ENCODE measurements around the gene RNASEL.

Gene RNASEL

DNA sequence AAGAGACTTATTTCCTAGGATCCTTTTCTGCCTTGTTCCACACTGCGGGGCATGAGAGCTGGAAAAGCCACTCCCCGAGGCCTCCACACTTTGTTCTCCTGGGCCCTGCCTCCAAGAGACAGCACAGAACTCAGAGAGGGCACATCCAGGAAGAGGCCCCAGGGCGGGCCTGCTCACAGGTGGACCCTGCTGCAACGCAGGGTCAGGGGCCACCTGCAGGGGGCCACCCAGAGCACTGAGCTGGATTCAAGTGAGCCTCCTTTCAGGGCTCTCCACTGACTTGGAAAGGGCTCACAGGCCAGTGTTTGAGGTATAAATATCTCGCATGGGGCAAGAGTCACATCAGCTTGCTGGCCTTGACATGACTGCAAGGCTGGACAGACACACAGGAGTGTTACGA is 10.3 kb upstream of the RNASEL start:
- no peak for DNase-seq

GRCh38 chr1:182598296-182598695 is 9.2 kb upstream of the RNASEL start:
- no peak for DNase-seq

GRCh38 chr1:182596934-182597333 is 7.9 kb upstream of the RNASEL start:
- no peak for DNase-seq

DNA sequence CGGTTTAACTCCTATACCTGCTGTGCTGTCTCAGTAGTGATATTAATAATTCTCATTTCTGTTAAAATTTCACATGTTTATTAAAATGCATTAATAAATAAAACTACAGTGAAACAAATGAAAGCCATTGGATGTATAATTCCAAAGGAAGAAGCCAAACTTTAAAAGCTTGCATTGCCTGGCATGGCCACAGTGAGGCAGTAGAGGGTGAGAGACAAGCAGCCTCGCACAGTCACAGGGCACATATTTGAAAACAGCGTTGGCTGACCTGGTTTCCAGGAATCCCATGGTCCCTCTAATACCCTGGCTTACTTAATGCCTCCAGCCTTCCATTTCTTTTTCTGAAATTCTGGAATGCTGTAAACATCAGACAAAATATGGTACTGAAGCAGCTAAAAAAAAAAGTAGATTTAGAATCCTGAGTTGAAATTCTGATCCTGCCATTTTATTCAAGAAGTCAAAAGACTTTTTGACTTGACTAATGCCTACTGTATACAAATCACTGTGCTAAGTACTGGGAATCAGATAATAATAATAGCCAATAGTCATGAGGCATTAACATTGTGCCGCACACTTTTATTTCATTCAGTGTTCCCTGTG is 6.7 kb upstream of the RNASEL start:
- DNase-seq: peak; percentile 51

DNA sequence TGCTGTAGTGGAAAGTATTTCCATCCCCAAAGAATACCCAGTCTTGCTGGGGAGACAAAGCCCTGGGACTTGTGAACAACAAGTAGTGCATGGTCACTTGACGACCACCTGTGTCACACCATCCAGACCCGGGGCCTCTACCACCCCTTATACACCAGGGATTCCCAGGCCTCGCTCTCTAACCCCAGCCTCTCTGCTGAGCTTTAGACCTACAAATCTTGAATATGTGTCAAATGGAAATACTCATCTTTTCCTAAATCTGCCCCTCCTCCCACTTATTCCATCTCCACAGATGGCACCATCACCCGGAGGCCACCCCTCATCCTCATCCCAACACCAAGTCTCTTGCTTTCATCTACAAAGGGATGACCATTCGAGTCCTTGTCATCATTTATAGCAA is 875 bp upstream of the RNASEL start:
- no peak for DNase-seq

DNA sequence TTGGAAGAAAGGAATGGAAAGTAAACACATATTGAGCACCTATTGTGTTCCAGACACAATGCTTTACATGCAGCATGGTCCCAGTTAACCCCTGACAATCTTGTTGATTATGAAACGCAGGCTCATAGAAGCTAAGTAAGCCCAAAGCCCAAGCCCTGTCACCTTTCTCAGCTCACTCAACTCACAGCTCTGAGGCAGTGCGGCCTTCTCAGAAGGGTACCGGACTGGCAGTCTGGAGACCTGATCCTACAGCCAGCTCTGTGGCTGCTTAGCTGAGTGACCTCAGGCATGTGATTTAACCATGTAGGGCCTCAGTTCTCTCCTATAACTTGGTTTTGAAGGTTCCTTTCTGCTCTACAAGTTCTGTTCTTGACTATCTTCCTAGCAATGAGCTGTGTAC is 464 bp upstream of the RNASEL start:
- DNase-seq: no peak

DNA sequence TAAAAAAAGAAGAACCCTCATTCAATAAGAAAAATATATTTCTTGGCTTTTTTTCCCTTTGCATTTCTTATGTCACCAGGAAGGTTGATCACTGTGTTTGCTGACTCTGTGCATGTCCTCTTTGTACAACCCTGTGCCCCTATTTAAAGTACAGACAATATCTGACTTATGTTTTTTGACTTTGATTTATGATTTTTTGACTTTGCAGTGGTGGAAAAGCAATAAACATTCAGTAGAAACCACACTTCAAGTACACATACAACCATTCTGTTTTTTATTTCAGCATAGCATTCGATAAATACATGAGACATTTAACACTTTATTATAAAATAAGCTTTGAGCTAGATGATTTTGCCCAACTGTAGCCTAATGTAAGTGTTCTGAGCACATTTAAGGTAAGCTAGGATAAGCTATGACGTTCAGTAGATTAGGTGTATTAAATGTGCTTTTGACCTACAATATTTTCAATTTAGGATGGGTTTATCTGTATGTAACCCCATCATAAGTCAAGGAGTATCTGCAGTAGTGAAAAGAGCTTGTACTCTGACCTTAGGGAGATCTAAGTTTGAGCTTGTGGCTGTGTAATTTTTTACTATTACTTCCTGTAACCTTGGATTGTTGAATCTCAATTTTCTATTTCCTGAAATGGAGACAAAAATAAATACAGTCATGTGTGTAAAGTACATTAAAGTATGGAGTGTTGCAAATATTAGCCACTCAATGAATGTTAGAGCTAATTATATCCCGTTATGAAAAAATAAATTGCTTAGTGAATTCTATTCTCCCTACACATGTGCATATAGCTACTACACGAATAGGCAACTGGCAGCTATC is 1.2 kb downstream of the RNASEL start:
- no peak for DNase-seq

GRCh38 chr1:182587093-182587492 is 2.0 kb downstream of the RNASEL start:
- no peak for DNase-seq

DNA sequence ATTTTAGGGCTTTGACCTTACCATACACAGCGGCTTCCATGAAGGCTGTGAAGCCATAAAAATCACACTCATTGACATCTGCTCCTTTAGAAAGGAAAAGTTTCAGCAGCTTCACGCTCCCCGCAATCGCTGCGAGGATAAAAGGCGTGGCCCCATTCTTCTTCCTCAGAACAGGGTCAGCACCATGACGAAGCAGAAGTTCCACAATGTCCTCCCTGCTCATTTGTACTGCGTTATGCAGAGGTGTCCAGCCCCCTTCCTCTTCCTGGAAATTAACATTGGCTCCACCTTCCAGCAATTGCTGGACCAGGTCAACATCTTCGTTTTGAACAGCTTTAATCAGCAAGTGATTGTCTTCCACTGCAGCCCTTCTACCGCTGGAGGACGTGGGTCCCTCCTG is 2.7 kb downstream of the RNASEL start:
- DNase-seq: no peak

GRCh38 chr1:182584746-182585145 is 4.3 kb downstream of the RNASEL start:
- DNase-seq: no peak

GRCh38 chr1:182580736-182581135 is 8.3 kb downstream of the RNASEL start:
- no peak for DNase-seq

DNA sequence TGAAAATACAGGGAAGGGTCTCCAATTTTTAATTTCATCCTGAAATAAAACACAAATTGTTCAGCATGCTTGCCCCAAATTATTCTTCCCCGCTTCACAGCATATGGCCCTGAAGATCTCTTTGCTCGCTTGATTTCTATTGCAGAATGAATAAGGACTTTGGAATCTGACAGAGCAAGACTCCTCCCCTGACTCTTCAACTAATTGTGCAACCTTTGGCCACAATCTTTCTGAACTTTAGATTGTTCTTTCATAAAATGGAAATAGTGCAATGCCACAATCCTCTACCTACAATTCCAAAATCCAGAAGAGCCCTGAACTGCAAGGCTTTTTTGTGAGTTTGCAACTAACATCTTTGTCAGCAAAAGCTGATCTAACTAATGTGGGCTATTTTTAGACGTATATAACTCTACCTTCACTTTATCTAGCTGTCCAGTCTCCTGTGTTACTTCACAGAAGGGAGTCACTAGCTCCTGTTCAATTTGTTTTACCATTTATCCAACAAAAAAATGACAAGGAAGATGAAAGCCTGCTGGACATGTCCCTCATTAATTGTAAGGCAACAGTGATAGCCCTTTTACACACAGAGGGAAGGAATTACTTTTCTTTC is 13.4 kb downstream of the RNASEL start:
- DNase-seq: no peak

DNA sequence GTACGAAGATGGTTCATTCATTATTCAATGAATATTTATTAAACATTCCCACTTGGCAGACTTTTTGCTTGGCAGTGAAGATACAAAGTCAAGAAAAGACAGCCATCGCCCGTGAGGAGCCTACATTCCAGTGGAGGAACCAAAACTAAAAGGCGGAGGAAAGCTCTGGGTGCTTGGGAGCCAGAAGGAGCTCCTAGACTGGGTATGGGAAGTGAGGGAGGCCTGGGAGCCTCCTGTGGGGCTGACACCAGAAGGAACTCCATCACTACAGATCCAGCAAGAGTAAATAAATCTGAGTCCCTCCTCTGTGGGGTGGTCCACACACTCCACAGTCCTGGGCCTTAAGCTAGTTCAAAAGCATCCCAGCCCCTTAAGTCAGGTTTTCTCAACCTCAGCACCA is 14.9 kb downstream of the RNASEL start:
- no peak for DNase-seq

DNA sequence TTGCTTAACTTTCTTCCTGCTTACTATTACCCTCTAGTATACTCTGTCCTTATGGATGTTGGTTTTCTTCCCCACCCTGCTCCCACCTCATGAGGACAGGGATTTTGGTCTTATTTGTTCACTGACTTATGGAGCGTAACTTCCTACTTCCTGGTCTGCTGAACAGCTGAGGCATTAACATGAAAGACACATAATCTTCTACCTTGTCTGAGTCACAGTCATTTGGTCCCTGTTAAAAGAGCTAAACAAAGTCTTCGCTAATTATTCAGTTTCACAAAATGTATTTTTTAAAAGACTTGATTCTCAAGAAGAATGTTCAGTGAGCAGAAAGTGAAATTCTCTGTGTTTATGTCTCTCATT is 18.5 kb downstream of the RNASEL start:
- no peak for DNase-seq

- DNase-seq: no peak
These were observed 19.0 kb downstream of the RNASEL start for GRCh38 chr1:182569939-182570610.

DNA sequence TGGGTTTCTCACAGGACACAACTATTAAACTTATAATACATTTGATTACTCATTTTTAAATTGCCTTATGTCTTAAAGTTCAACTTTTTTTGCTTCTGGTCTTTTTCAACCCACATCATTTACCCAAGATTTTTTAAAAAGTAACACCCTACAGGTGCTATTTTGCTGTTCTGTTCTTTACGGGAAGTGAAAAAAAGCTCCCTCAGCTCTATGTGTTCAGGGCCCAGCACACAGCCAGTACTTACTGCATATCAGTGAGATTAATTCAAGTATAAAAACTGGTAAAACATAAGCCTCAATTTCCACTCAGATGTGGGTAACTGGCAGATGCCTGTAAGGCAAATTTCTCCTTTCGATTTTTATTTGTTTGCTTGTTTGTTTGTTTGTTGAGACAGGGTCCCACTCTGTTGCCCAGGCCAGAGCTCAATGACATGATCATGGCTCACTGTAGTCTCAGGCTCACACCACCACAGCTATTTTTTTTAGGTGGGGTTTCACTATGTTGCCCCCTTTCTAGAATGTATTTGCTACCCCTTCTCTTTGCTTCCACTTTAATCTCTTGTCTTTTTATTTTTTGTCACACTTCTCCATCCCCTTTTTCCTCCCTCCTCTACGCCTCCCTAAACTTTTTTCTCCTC is 20.3 kb downstream of the RNASEL start:
- DNase-seq: no peak

- no peak for DNase-seq
These were observed 21.4 kb downstream of the RNASEL start for GRCh38 chr1:182567629-182568028.

GRCh38 chr1:182565537-182565936 is 23.5 kb downstream of the RNASEL start:
- no peak for DNase-seq

GRCh38 chr1:182564406-182565004 is 24.6 kb downstream of the RNASEL start:
- no peak for DNase-seq

- DNase-seq: no peak
These were observed 26.0 kb downstream of the RNASEL start for GRCh38 chr1:182563095-182563494.

GRCh38 chr1:182561456-182561855 is 27.6 kb downstream of the RNASEL start:
- DNase-seq: no peak

- no peak for DNase-seq
These were observed 28.6 kb downstream of the RNASEL start for GRCh38 chr1:182560392-182560984.

Data from NCI-H187 treated with DMSO at 0.1 percent for 48 hours (cell line).